Right ventricle myocardium superior (tissue), 1 donor: Measurements from ENCODE around the gene ADCY9. TPM values are rescaled to one million over a fixed set of nuclear protein-coding genes. Genes with fewer than 3 reads are reported as not detected.
"Not testable (repeated sequence)": the region's sequence is repeated elsewhere in the genome, so short reads cannot be mapped to it uniquely, and the experiment has no call there.

Experiments
- ATAC-seq: fragments of 200-7000 bp; cut with Tn5 transposase; one replicate; pipeline ENCODE4 v1.9.1; 2020; ENCODE audit warnings: mild to moderate bottlenecking; ENCODE audit not compliant: poor library complexity
- DNase-seq: peaks from one replicate; pipeline ENCODE4 v3.0.0-alpha.2; 2020
- intact Hi-C: fragments of 100-400 bp; cut with DNase I; formaldehyde crosslinking; loops from one replicate; pipeline ENCODE4 v1.11.2; 2022
- total RNA-seq: library from RNA; stranded (reverse); fragmentation: NEBNext Ultra II Directional; extraction: Animal tissue kit (Norgen Biotek cat#: 25700); gene quantifications from one replicate; pipeline ENCODE4 v1.2.1, GENCODE V29; 2021
- donor health status: DM: no; HTN: yes; CAD: no; lungs with severe emphysema.

The ADCY9 gene
- total RNA-seq, 1 donor from 2014 or later = 44.8 TPM

DNA sequence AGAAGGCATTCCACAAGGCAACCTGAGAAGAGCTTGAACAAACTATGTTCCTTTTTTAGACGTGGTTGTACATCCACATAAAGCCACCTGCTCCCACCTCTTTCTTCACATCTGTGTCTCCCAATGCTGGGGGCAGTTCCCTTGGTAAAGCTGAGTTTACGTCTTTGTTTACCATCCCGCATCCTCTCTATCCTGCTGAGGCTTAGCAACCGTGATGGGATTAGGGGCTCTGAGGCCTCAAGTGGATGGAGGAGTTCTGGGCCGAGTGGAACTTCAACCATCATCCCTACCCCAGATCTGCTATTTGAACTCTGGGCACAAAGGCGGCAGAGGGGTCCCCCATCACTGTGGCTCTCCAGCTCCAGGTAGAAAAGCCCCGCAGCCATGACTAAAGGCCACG lies 141.5 kb downstream of the ADCY9 start:
- no peak for ATAC-seq
- intact Hi-C loops = loop anchor here (10.0 kb wide), 1 partner anchor 200 kb away; no protein-coding TSS in a partner anchor
- DNase-seq = no peak

DNA sequence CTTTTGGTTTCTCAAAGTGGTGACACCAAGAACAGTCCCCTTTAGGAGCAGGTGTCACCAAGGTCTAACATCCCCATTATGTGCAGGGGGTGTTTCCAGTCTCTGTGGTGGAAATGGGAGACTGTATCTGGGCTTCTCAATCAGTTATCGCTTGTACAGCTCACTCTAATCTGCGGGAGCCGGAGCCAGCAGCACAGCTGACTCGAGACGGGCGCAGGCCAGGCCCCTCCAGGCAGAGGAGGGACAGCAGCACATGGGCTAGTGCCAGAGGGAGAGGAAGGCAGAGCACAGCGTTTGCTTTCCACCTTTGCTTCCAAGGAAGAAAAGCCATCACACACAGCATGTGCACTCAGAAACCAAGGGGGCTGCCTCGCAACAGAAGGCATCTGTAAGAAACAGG lies 144.5 kb downstream of the ADCY9 start:
- DNase-seq = peak; percentile 37
- intact Hi-C loops = loop anchor here (10.0 kb wide), 1 partner anchor 203 kb away; no protein-coding TSS in a partner anchor
- ATAC-seq = peak; percentile 68

DNA sequence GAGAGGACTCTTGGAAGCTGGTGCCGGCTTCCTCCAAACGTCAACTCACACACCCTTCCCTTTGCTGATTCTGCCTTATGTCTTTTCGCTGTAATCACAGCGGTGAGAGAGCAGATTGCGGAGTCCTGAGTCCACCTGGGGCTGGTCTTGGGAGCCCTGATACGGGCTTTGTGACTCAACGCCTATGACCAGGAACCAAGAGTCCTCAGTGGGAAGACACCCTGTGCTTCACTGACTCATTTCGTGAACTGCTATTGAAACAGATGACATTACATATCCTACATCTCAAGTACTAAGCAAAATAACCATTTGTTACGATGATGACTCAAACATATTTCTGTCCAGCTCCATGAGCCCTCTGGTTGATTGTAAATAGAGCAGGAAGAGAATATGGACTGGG lies 145.0 kb downstream of the ADCY9 start:
- ATAC-seq = no peak
- DNase-seq = peak; percentile 5

DNA sequence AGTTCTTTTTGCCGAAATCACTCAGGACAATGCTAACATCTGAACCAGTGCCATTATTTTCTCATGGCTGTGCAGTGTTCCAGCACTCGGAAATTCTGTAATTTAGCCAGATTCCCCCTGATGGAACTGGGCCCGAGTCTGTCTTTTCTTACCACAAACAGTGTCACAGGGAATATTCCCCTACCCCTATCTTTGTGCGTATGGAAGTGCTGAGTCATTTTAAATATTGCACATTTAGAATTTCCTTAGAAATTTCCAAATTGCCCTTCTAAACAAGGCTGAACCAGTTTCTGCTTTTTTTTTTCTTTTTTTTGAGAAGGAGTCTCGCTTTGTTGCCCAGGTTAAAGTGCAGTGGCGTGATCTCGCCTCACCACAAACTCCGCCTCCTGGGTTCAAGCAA lies 147.7 kb downstream of the ADCY9 start:
- ATAC-seq (no peak), DNase-seq (no peak)
- intact Hi-C loops = no loop called here

More for the DNA sequence above, 145.0 kb downstream of the ADCY9 start:
- intact Hi-C loops = loop anchor here (10.0 kb wide), 1 partner anchor 204 kb away; no protein-coding TSS in a partner anchor

DNA sequence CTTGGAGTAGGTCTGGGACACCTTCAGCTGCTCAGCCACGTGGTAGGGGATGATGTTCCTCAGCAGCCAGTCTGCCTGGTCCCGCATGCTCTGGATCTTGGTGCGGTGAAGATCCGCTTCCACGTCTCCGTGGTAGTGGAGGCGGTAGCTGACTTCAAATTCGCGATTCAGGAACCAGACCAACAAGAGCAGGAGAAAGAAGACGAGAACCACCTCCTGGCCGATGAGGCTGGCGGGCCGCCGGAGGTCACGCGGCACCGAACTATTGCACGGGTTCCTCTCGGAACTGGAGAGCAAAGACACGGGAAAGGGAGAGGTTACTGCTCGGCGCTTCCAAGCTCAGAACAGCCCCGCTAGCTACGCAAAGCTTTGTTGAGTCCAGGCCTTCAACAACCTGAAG lies 149.6 kb downstream of the ADCY9 start:
- no peak for ATAC-seq
- no peak for DNase-seq
- intact Hi-C loops = no loop called here

DNA sequence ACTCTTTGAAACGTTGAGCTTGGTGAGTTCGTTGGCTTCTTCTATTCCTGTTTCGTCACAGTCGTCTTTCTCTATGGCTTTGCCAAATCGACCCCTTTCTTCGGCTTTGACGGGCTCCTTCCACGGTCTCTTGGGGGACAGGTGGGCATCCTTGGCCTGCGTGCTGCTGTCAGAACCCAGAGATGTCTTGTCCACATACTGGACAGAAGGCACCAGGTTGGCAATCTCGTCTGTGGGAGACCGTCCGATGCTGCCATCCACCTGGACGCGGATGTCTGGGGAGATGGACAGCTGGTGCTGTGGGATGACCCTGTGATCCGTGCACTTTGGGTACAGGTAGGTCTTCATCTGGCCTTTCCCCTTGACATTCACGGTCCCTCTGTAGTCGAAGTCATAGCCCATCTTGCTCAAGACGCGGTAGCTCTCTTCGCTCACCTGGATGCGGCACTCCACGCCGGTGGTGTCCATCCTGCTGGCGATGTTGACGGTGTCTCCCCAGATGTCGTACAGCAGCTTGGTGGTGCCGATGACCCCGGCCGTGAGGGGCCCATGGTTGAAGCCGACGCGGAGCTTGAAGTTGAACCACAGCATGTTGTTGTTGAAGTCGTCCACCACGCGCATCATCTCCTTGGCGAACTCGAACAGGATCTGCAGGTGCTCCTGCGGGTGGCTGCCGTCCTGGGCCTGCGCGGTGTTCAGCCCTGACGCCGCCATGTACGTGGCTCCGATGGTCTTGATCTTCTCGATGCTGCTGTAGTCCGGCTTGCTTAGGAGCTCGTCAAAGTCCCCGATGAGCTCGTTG lies 150.3 kb downstream of the ADCY9 start:
- ATAC-seq (no peak), DNase-seq (no peak)
- intact Hi-C loops = no loop called here

DNA sequence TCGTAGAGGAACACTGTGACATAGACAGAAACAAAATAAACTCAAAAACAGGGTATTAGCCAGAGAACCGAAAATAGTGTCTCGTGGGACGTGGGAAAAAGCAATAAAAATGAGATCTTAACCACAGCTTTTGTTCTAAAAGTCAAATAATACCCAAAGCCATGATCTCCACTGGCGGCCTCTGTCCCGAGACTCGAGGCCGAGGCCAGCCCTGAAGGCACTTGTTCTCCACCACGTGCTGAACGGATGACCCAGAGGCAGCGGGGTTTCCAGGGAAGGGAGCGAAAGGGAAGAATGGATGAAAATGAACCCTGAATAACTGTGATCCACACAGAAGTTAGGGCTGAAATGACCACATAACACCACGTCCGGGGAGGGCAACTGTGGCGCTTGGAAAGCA lies 150.9 kb downstream of the ADCY9 start:
- DNase-seq = no peak
- intact Hi-C loops = no loop called here
- ATAC-seq = no peak

DNA sequence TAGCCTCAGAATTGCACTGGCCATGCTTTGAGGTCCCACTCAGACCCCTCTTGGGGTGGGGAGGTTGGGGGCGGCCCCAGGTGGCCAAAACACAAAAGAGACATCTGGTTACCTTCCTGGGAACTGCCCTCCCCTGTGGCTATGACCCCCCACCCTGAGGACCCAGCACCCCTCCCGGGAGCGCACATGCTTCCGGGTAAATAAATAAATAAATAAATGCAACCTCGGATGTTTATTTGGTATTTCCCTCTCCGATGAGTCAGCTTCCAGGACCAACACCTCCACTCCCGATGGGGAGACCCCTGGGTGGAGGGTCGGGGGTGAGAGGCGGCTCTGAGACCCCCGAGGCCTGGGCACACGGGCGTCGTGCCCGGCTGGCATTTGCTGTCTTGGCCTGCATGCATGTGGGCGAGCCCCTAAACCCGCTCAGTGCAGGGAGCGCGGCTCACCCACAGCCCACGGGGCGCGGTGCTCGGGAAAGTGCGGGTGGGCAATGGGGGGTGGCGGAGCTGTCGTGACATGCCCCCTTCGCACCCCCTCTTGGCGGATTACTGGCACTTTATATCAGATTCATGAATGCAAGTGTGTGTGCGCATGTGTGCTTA lies 151.5 kb downstream of the ADCY9 start:
- no peak for DNase-seq
- ATAC-seq = no peak
- intact Hi-C loops = no loop called here

DNA sequence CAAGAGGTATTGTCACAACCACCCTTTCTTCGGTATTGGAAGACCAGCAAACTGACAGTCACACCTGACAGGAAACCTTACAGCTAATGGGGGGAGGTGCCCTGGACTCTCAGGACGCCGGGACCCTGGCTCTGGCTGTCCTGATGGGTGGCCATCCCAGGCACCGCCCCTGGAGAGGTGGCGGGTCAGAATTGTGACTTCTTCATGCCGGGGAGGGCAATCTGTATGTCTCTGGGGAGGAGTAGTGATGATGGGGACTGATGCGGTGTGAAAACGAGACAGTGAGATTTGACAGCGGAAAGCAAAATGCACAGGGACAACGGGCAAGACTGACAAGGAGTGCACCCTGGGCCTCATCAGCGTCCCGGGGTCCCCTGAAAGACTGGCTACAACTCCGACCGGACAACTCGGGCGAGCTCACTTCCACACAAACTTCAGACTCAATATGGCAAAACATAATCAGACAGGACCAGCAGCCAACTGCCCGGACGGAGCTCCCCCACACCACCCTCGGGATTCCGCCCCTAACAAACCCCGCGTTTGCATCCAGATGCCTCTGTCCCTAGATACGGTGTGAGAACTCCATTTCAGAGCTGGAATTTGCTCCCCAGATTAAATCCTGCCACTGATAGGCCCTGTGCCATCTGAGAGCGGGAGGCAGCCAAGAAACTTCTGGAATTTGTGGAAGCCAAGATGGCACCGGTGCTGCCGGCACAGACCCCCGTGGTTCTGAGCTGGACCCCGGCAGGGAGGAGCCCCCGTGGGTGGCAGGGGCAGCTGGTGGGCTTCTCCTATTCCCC lies 152.2 kb downstream of the ADCY9 start:
- DNase-seq (no peak), ATAC-seq (no peak)
- intact Hi-C loops = no loop called here

DNA sequence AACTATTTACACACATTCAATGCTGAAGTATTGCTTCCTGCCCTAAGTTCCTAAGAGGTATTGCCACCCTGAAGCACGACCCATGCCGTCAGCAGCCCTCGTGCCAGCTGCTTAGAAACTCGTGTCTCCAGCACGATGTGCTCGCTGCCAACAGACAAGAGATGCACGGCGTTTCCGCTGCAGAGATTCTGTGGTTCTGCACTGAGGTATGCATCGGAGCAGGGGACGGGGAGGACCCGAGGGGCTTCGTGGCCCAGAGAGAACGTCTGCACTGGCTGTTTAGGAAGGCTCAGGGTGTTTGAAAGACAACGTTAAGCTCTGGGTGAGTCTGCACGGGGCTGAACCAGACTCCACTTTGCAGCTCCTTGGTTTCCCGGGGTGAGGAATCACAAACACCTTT lies 153.0 kb downstream of the ADCY9 start:
- intact Hi-C loops = no loop called here
- ATAC-seq (no peak), DNase-seq (no peak)

DNA sequence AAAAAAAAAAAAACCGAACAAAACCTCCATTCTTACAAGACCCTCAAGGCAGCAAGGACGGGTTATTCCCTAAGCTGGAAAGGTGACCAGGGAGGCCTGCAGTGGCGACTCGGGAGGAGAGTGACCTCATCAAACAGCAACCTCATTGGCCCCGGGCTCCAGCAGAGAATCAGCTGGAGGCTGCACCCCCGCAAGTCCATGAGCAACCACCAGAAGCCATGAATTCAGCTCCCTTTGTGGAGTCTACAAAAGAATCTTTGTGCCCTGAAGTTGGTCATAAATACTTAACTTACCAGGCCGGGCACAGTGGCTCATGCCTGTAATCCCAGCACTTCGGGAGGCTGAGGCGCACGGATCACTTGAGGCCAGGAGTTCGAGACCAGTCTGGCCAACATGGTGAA lies 154.8 kb downstream of the ADCY9 start:
- ATAC-seq = no peak
- no peak for DNase-seq
- intact Hi-C loops = no loop called here

DNA sequence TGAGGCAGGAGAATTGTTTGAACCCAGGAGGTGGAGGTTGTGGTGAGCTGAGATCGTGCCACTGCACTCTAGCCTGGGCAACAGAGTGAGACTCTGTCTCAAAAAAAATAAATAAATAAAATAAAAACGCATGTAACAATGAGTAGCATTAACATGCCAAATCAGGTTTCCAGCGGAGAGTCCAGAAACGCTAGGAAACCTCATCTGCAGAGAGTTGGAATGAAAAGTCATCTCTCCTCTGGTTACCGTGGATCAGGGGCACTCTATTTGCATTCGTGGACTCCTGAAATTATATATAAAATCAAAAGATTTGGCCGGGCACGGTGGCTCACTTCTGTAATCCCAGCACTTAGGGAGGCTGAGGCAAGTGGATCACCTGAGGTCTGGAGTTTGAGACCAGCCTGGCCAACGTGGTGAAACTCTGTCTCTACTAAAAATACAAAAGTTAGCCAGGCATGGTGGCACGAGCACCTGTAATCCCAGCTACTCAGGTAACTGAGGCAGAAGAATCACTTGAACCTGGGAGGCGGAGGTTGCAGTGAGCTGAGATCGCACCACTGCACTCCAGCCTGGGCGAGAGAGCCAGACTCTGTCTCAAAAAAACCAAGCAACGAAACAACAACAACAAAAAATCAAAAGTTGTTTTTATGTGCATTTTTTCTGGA lies 156.2 kb downstream of the ADCY9 start:
- intact Hi-C loops, ATAC-seq: not testable (repeated sequence)

DNA sequence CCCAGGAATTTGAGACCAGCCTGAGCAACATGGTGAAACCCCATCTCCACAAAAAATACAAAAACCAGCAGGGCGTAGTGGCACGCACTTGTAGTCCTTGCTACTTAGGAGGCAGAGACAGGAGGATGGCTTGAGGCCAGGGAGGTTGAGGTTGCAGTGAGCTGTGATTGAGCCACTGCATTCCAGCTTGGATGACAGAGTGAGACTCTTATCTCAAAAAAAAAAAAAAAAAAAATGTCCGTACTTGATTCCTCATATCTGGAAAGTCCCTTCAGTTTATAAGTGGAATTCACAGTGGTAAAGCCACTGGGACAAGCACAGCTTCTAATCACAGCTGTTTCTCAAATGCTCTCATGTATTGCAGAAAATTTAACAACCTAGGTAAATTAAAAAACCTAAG lies 157.1 kb downstream of the ADCY9 start:
- intact Hi-C loops = no loop called here
- ATAC-seq (peak; percentile 32), DNase-seq (no peak)

More for the DNA sequence above, 156.2 kb downstream of the ADCY9 start:
- not testable (repeated sequence) for DNase-seq

DNA sequence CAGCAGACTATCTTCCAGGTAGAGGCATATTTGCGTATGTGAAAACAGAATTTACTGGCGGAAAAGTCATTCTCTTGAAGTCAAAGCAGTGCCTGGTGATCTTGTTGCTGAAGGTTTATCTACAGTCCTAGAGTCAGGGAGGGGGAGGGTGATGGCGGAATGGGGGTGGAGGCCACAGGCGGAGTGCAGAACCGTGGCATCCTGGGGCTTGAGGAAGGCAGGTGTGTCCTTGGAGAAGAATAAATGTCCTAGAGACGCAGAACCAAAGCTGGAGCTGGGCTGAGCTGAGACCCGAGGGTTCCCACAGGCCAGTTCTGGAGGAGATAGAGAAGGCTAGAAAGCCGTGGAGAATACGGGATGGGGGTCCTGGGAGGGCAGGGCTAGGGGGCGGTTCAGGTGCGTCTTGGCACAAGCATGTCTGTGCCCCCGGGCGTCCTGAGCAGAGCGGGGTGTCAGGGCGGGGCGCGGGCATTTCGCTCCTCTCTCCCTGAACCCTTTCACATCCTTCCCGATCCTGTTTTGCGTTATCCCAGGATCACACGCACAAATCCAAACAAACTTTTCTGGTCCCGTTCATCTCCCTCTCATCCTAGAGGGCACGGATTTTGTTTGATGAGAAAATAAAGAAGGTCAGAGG lies 158.8 kb downstream of the ADCY9 start:
- ATAC-seq (no peak), DNase-seq (no peak)
- intact Hi-C loops = no loop called here

DNA sequence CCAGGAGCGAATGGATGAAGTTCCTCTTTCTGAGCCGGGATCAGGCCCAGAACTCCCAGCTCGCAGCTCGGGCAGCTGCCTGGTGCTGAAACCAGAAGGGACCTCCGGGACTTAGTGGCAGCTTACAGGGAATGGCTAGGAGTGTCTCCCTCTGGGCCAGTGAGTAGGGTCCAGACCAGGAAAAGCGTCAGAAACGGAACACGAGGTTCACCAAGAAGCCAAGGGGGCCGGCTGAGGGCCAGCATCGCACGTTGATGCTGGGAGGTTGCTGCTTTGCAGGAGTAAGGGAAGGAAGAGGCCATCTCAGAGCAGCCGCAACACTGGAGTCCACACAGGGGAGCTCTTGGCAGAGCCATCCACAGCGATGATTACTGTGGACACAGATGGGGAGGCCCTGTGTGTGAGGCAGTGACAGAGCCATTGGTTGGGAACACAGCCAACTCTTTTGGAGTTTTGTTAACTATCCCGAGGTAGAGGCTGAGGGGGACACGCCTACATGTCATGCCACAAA lies 161.8 kb downstream of the ADCY9 start:
- ATAC-seq = no peak
- DNase-seq = peak; percentile 49
- intact Hi-C loops = no loop called here

DNA sequence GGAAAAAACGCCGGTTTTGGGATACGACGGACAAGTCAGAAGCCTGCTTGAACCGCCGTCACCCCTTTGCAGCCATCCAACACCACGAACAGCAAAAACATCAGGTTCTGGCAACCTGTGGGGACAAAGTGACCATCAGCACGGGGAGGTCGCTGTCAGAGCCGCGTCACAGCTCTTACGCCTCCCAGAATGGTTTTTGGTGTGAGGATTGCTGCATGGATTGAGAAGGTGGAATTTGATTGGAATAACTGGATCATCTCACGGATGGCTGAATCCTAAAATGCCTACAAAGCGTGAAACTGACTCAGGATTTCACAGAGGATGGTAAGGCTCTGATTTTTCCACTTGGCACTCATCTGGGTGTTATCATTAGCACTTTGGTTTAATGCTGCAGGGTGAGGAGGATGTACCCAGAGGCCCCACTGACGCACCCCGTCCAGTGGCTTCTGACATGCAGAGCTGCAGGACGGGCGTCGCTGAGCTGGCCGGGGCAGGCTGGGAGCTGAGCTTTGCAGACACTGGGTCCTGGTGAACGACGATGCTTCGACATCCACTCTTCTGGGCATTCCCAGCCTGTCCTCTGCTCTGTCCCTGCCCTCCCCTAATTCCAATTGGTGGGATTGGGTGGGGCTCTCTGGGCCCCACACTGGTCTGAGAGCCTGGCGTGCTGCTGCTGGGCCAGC lies 162.4 kb downstream of the ADCY9 start:
- DNase-seq = peak; percentile 48
- no peak for ATAC-seq
- intact Hi-C loops = no loop called here

DNA sequence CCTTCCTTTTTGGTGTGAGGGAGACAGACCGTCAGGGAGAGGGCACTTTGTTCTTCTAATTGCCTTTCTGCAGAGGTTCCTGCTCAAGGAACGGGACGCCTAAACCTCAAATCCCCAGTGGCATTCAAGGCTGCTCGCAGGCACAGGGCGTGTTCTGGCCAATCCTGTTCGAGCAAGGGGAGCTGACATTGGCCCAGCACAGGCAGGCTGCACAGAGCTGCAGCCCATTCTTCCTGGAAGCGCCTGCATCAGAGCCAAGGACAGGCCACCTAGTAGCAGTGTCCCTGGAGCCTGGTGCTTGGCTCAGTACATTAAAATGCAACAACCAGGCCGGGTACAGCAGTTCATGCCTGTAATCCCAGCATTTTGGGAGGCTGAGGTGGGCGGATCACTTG lies 163.5 kb downstream of the ADCY9 start:
- ATAC-seq = peak; percentile 87
- intact Hi-C loops = no loop called here
- DNase-seq = peak; percentile 92
